Occipital lobe (tissue), 2 donors: Measurements from ENCODE around the gene VEZT. TPM values are rescaled to one million over a fixed set of nuclear protein-coding genes. Genes with fewer than 3 reads are reported as not detected.

Source experiments
- DNase-seq: peaks from one replicate; lab custom pipeline; 2025; lab: John Stamatoyannopoulos, UW
- total RNA-seq: library from RNA; depleted of rRNA; stranded (reverse); fragments of >200 nt; gene quantifications from one replicate; pipeline ENCODE4 v1.2.3, GENCODE V29; 2014

Gene VEZT
- total RNA-seq, 1 donor from 2014 or later, result 256 TPM

DNA sequence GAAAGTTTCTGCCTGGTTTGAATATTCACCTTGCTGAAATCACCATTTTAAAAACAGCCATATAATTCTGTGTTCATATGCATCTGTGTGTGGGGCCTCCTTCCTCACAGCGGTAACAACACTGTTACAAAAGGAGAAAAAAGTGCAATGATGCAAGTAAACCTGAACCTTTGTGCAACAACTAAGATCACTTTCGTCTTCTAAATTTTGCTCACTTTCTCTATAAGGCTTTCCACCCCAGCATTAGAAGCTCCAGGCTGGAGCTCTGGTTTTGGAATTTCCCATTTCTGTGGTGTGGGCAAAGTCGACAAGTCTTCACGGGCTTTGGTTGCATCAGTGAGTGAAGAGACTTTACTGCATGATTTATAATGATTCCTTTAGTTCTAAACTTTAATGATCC lies 18.7 kb upstream of the VEZT start:
- no peak for DNase-seq

- DNase-seq, result no peak
Measured at GRCh38 chr12:95200128-95200894, 17.3 kb upstream of the VEZT start.

- no peak for DNase-seq
Measured at GRCh38 chr12:95201056-95201670, 16.4 kb upstream of the VEZT start.

DNA sequence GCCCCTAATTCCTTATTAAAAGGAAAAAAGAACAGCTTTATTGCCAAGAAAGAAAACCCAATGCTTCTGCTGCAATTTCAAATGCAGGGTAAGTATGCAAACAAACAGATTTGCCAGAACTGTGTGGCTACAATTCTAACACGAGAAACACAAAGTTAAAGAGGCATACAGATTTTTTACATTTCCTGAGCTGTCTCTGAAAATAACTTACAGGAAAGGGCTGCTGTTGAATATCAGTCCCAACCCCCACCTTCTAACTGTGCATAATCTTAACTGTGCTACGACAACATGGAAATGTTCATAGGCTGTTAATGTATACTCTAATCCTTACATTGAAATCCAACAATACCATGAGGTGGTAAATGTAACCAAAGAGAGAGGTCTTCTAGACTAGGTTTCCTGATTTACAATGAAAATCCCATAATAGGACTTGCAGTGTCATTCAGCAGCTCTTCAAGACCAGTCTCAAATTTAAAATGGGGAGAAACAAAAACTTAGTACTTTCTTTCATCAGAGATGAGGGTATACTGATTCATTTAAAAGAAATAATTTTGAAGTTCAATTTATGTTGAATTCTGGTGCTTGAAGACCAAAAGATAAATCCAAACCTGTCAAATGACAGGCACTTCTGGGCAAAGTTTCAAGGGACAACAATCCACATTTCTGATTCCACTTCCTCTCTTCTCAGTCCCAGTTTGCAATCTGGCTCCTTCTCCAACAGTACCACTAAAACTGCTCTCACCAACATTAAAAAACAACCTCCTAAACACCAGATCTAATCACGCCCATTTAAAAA lies 14.7 kb upstream of the VEZT start:
- no peak for DNase-seq

DNA sequence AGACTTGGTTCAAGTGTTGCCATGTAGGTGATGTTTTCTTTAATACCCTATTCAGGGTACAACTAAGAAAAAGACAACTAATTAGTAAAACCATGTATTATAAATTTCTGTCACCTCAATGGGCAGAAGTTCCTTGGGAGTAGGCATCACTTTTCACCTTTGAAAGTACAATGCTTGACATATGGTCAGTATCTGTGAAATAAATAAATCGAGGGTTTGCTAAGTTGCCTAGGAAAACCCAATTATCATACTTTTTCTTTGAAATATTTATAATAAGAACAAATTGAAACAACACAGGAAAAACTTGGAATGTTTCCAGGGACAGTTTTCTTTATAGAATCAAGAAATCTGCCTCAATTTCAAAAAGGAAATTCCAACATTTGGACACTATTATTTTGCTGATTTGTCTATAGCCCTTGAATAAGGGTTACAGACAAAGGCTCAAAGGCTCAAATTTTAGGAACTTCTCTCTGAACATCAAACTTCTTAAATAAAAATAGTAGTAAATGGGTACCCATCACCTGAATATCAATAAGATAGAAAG lies 14.0 kb upstream of the VEZT start:
- DNase-seq, result no peak

- DNase-seq, result no peak
Measured at GRCh38 chr12:95204141-95204866, 13.3 kb upstream of the VEZT start.

DNA sequence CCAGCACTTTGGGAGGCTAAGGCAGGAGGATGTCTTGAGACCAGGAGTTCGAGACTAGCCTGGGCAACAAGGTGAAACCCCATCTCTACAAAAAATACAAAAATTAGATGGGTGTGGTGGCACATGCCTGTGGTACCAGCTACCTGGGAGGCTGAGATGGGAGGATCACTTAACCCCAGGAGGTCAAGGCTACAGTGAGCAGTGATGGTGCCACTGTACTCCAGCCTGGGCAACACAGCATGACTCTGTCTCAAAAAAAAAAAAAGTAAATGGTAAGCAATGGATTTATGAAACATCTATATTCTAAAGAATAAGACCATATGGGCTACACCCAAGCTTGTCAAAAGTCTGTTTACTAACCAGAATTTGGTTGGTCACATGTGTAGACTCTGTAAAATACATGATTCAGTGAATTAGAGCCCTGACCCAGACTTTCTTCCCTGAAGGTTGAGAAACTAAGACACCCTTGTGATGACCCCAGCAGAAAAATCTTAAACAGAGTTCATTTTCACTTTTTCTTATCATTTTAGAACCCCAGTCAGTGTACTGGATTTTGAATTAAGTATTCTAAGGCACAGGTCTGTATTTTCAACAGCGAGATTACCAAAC lies 12.5 kb upstream of the VEZT start:
- no peak for DNase-seq

- no peak for DNase-seq
Measured at GRCh38 chr12:95205685-95206084, 11.9 kb upstream of the VEZT start.

DNA sequence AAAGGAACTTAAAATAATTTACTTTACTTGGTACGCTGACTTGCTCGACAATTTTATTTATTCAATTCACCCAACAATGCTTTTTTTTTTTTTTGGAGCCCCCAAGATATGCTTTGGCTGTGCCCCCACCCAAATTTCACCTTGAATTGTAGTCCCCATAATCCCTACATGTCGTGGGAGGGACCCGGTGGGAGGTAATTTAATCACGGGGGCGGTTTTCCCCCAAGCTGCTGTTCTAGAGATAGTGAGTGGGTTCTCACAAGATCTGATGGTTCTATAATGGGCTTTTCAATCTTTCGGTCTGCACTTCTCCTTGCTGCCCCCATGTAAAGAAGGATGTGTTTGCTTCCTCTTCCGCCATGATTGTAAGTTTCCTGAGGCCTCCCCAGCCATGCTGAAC lies 10.7 kb upstream of the VEZT start:
- DNase-seq, result no peak

DNA sequence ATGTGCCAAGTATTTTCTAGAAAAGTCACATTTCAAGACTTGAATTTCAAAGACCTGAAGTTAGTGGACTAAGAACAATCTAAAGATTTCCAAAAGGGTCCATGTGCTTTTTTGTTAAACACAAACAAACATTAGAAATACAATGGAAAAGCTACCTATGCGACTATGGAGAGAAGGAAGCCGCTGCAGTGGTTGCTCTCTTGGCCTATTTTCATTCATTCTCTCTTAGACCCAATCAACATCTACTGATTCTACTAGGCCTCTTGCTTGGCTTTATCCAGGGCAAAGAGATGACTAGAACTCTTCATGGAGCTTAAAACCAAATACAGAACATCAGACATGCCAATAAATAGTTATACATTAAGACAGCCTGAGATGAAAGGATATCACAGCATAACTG lies 10.2 kb upstream of the VEZT start:
- DNase-seq, result no peak

GRCh38 chr12:95208678-95209077 lies 8.9 kb upstream of the VEZT start:
- DNase-seq, result no peak

GRCh38 chr12:95212586-95212985 lies 5.0 kb upstream of the VEZT start:
- no peak for DNase-seq

DNA sequence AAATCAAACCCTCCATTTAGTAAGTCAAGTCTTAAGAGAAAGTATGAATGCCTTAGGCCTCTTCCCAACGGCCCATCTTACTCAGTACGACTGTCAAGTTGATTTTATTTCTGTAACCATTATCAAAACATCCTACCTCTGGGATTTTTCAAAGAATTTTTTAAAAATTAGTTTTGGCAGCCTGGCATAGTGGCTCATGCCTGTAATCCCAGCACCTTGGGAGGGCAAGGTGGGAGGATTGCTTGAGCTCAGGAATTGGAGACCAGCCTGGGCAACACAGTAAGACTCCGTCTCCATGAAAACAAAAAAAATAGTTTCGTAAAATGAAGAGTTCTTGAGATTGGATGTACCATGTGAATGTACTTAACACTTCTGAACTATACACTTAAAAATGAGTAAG lies 4.5 kb upstream of the VEZT start:
- DNase-seq, result no peak

GRCh38 chr12:95213928-95214327 lies 3.7 kb upstream of the VEZT start:
- DNase-seq, result no peak

GRCh38 chr12:95214466-95214865 lies 3.1 kb upstream of the VEZT start:
- no peak for DNase-seq

DNA sequence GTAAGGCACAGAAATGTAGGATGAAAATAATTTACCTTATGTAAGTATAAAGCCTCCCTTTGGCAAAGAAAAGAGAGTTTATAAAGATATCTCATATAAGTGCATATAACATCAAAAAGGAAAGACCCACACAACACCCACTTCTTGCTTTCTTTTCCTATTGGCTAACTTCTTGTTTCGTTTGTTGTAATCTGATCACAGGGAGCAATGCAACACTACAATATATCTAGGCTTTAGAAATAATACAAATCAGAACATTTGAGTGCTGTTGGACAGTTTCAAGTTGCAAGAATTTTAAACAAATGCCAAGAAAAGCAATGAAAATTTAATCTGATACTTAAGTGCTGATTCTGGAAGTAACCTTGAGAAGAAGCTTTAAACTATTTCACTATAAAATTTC lies 1.7 kb upstream of the VEZT start:
- DNase-seq, result no peak

DNA sequence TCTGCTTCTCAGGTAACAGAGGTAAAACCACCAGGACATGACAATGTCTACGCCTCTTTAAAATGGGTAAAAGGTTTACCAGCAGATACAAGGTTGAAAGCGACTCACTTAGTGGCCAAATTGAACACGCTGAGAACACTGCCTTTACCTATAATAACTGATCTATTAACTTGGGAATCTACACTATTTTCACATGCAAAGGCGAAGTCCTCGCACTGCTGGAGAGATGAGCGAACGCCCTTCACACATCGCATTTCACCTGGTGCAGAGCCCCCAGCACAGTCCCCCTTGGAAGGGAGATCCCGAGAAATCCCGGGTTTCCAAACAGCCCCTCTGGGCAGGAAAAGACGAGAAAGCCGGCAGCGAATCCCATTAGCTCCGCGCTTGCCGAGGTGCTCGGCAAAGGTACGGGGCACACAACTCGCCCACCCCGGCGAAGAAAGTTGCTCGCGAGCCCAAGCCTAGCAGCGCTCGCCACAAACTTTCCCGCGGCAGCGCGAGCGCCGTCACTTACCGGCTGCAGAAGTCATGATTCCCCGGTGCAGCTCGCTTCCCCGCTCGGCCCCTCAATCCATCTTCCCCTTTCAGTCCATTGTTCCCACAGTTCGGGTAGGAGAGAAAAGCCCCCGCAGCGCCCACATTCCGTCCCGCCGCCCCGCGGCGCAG lies 763 bp upstream of the VEZT start:
- DNase-seq, result no peak

DNA sequence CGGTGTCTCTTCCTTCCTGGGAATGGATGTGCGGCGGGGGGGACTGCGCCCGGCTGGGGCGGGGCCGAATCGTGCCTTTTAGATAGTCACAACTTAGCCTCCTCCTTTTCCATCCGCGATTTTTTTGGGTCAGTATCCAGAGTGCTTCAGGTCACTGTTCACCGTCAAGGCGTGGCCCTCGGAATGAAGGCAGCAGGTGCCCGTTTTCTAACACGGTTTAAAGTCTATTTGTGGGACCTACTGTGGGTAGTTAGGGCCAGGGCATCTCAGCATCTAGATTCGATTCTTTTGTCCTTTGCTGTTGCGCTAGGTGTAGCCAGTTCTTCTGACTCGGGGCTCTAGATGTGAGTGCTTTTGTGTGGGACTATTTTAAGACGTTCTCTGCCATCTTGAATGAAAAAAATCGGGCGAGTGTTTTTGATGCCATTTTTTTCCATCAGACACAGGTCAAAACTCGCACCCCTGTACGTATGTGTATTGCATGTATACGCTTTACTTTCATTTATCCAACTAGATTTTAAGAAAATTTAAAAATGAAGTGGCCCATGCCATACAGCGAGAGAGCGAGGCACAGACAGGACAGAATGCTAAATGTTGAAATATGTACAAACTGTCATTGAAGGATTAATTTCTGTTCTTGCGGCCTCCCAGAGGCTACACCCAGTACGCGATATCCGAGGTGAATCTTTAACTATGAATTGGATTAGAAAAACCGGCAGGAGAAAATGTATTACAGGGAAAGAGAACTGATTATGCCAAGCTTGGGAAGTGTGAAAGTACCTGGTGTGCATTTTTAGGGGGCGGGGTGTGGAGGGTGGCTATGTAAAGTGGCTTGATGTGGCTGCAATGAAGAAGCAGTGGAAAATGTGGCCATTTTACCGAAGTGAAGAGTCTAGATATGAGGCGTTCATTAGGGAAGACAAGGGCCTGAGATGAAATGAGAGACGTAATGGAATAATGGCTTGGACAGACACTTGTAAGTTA lies 835 bp downstream of the VEZT start:
- no peak for DNase-seq

- no peak for DNase-seq
Measured at GRCh38 chr12:95220190-95220589, 2.6 kb downstream of the VEZT start.
